ENCODE measurements around the gene IL21R. TPM values are rescaled to one million over a fixed set of nuclear protein-coding genes. Genes with fewer than 3 reads are reported as not detected.

IL21R gene
- total and polyA plus RNA-seq, 9 of the 15 experiments (the other 6 are each of a cell fraction or from before 2014, with no cell fraction given) = 0.04 to 0.34 (median 0.18) TPM; not detected in 1

GRCh38 chr16:27436921-27437650 is 35.1 kb downstream of the IL21R start:
- Histone ChIP-seq H3K79me2 (ENCODE audit: control insufficient read depth, insufficient read depth, low read length) (no peaks in the 10 kb centered on the region), H4K20me1 (replicated peaks; ENCODE audit: control insufficient read depth, insufficient read depth, low read length) (no peaks in the 10 kb centered on the region), H3K27ac (ENCODE audit: extremely low read depth, low read depth, low read length) (no peak overlapping the region), H3K9me1 (ENCODE audit: control insufficient read depth, insufficient read depth, low read length) (no peaks in the 10 kb centered on the region), H3K4me1 (replicated peaks in 1 of 2; ENCODE audit: control insufficient read depth in 2 of 2, insufficient read depth in 2 of 2, low read length in 2 of 2) (peaks cover 0 to 10% of the 10 kb centered on the region in 2 experiments; a peak in 3 of 5 replicates), H3K36me3 (ENCODE audit: control insufficient read depth, insufficient read depth, low read length) (no peaks in the 10 kb centered on the region), H3K9me3 (replicated peaks; ENCODE audit: control insufficient read depth, insufficient read depth, low read depth, low read length) (no peaks in the 10 kb centered on the region), H3K4me2 (ENCODE audit: insufficient read depth, low read length) (no peak overlapping the region), H3K9ac (ENCODE audit: insufficient read depth in 1 of 2, low read depth in 2 of 2, low read length in 2 of 2) (no peak overlapping the region), H3K27me3 (ENCODE audit: control insufficient read depth in 2 of 2, insufficient read depth in 2 of 2, low read length in 2 of 2) (peaks cover 0 to 13% of the 10 kb centered on the region in 2 experiments; a peak in 2 of 5 replicates), H2AFZ (ENCODE audit: low read depth, low read length) (no peak overlapping the region), H3K4me3 (no peak overlapping the region)
- no TSS peak for BruUV-seq (replicated peaks)
- DNase-seq (ENCODE audit: extremely low read depth in 1 of 4, low spot score in 3 of 4) = no peak
- ATAC-seq = no peak
- ChIA-PET POLR2A (interaction anchor here (0.5 to 1.2 kb wide), 2 partner anchors 11 to 16 kb away, joined by 3 read pairs; no protein-coding TSS in a partner anchor), CTCF (ENCODE audit: low intra/inter-chr PET ratio) (no interaction called here)
- 10% methylated on average over 9 of the region's 9 CpGs for whole genome bisulfite sequencing (ENCODE audit: insufficient coverage, low coverage, missing lambda C conversion rate)
- in situ Hi-C loops (cut with MboI) = no loop called here
- TF ChIP-seq MAFG (tag; conservative IDR thresholded peaks at IDR 0.05) (no peak), SMAD2 (IDR thresholded peaks at IDR 0.05; ENCODE audit: low read depth, low read length) (no peak), FOSL1 (tag; conservative IDR thresholded peaks at IDR 0.05) (no peak)
- intact Hi-C loops (cut with micrococcal nuclease) = no loop called here
- FAIRE-seq = no peak

- Histone ChIP-seq H3K4me1 (replicated peaks in 1 of 2; ENCODE audit: control insufficient read depth in 2 of 2, insufficient read depth in 2 of 2, low read length in 2 of 2) (peaks cover 0 to under 1% of the 10 kb centered on the region in 2 experiments; a peak in 1 of 5 replicates), H3K27ac (ENCODE audit: extremely low read depth, low read depth, low read length) (no peak overlapping the region), H3K79me2 (ENCODE audit: control insufficient read depth, insufficient read depth, low read length) (no peaks in the 10 kb centered on the region), H2AFZ (ENCODE audit: low read depth, low read length) (no peak overlapping the region), H3K36me3 (ENCODE audit: control insufficient read depth, insufficient read depth, low read length) (no peaks in the 10 kb centered on the region), H4K20me1 (replicated peaks; ENCODE audit: control insufficient read depth, insufficient read depth, low read length) (no peaks in the 10 kb centered on the region), H3K9me3 (replicated peaks; ENCODE audit: control insufficient read depth, insufficient read depth, low read depth, low read length) (no peaks in the 10 kb centered on the region), H3K27me3 (ENCODE audit: control insufficient read depth in 2 of 2, insufficient read depth in 2 of 2, low read length in 2 of 2) (peaks cover 0 to 9% of the 10 kb centered on the region in 2 experiments; a peak in 2 of 5 replicates), H3K4me3 (no peak overlapping the region), H3K9ac (ENCODE audit: insufficient read depth in 1 of 2, low read depth in 2 of 2, low read length in 2 of 2) (no peak overlapping the region), H3K4me2 (ENCODE audit: insufficient read depth, low read length) (no peak overlapping the region), H3K9me1 (ENCODE audit: control insufficient read depth, insufficient read depth, low read length) (no peaks in the 10 kb centered on the region)
- 31% methylated on average over 6 of the region's 6 CpGs for WGBS (ENCODE audit: insufficient coverage, low coverage, missing lambda C conversion rate)
- no TSS peak for BruUV-seq (replicated peaks)
- no peak for DNase-seq (ENCODE audit: extremely low read depth in 1 of 4, low spot score in 3 of 4)
- intact Hi-C loops (cut with micrococcal nuclease) (no loop called here), in situ Hi-C loops (cut with MboI) (no loop called here)
- ChIA-PET CTCF (ENCODE audit: low intra/inter-chr PET ratio) (no interaction called here), POLR2A (interaction anchor here (1.2 kb wide), 1 partner anchor 15 kb away, joined by 3 read pairs; no protein-coding TSS in a partner anchor)
- no peak for FAIRE-seq
- ATAC-seq = no peak
- TF ChIP-seq BRCA1 (IDR thresholded peaks at IDR 0.05) (no peak), BRCA1 (CRISPR knock-in tag; IDR thresholded peaks at IDR 0.05) (no peak), DLX4 (CRISPR knock-in tag; IDR thresholded peaks at IDR 0.05) (no peak), FOXK2 (conservative IDR thresholded peaks at IDR 0.05 in 1 of 2, IDR thresholded peaks at IDR 0.05 in 1 of 2; ENCODE audit: low read depth in 2 of 2) (no peak), SETDB1 (IDR thresholded peaks at IDR 0.05; ENCODE audit: low read length) (no peak), ZNF398 (CRISPR knock-in tag; IDR thresholded peaks at IDR 0.05) (no peak), HBP1 (CRISPR knock-in tag; IDR thresholded peaks at IDR 0.05) (no peak), HDAC1 (IDR thresholded peaks at IDR 0.05) (no peak), KDM5B (IDR thresholded peaks at IDR 0.05; ENCODE audit: insufficient replicate concordance, low read depth, low read length) (no peak)
Measured at GRCh38 chr16:27437946-27438345, 36.0 kb downstream of the IL21R start.
